HG02981 (cell line): Measurements from ENCODE around the gene KRTAP19-1.
"Not testable (repeated sequence)": the region's sequence is repeated elsewhere in the genome, so short reads cannot be mapped to it uniquely, and the experiment has no call there.

Experiments
- ATAC-seq: cut with Tn5 transposase; IDR thresholded peaks from one replicate; pipeline ENCODE4 v1.9.1; 2021; ENCODE audit warnings: mild to moderate bottlenecking, moderate library complexity; ENCODE audit not compliant: unreplicated experiment

KRTAP19-1 gene

DNA sequence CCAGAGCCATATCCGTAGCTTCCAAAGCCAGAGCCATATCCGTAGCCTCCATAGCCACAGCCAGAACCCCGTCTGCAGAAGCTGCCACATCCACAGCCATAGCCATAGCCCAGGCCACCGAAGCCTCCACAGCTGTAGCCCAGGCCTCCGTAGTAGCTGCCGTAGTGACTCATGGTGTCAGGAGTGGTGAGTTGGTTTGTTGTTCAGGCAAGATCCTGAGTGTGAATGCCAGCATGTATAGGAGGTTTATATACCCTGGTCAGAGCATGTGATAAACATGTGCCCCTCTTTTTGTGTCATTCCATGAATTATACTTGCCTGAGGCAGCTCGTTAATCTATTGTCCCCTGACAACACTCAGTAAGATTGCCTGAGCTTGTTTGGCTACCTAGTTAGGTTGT is at the start of gene KRTAP19-1:
Gene KRTAP19-1, minus strand, starts transcription at position 223 of the 400 bp plus-strand sequence. Its CDS starts 50 bp downstream, at position 173.
- ATAC-seq = no peak

DNA sequence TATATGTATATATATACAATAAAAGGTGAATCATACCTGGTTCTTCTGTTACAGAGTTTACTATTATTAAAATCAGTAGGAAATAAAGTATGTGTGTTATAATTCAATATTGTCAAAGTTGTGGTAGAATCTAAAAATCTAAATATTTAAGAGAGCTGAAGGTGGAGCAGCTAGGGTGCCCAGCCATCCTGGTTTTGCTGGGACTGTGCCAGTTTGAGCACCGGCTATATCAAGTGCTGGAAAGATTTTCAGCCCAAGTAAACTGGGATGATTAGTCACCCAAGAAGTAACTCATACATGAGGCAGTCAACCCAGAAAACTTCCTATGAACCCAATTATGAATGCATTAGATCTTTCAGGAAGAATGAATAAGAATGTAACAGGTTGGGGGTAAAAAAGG is 38.7 kb upstream of the KRTAP19-1 start:
- no peak for ATAC-seq

GRCh38 chr21:30515681-30516080 is 35.5 kb upstream of the KRTAP19-1 start:
- ATAC-seq = no peak

DNA sequence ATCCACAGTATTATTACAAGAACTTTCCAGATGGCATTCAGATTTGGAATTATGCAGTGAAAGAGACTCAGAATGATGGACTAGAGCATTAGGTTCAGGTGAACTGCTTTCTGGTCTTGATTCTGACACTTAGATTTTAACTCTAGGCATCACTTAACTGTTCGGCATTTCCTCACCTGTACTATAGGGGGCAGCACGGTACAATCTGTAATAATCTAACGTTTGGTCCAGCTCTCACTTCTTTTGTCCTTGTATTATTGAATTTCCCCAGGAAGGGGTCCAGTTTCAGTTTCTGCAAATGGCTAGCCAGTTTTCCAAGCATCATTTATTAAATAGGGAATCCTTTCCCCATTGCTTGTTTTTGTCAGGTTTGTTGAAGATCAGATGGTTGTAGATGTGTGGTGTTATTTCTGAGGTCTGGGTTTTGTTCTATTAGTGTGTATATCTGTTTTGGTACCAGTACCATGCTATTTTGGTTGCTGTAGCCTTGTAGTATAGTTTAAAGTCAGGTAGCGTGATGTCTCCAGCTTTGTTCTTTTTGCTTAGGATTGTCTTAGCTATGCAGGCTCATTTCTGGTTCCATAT is 25.5 kb upstream of the KRTAP19-1 start:
- ATAC-seq = not testable (repeated sequence)

GRCh38 chr21:30502041-30502440 is 21.9 kb upstream of the KRTAP19-1 start, which contains the start of gene KRTAP19-5:
KRTAP19-5 (minus strand) TSS chr21:30502141; CDS start chr21:30502090, 51 bp downstream.
- no peak for ATAC-seq

DNA sequence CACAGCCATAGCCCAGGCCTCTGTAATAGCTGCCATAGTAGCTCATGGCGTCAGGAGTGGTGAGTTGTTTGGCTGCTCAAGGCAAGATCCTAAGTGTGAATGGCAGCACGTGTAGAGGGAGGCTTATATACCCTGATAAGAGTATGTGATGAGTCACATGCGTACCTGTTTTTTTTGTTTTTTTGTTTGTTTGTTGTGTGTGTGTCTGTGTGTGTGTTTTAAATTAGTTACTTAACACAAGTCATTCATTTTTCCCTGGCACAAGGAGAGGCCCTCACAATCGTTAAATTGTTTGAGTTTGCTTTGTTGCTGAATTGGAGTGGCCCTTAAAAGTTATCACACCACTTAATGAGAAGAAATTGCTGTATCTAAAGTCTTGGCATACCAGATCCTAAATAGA is 16.9 kb upstream of the KRTAP19-1 start, which contains the start of gene KRTAP19-4:
Gene KRTAP19-4, minus strand, starts transcription at position 101 of the 400 bp plus-strand sequence. Its CDS starts 55 bp downstream, at position 46.
- no peak for ATAC-seq

DNA sequence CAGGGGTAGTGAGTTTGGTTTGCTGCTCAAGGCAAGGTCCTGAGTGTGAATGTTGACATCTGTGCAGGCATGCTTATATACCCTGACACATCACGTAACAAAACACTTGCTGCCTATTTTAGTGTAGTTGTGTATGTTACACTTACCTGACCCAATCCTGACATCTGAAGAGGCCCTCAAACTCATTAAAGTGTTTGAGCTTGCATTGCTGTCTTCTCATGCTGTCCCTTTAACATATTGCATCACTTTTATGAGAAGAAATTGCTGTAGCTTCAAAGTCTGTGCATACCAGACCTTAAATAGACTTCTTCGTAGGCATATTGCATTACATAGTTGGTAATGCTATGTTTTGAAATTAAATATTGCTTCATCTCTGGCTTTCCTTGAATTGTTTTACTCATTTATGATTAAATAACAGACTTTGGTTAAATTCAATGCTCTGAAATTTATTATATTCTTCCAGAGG is 11.8 kb upstream of the KRTAP19-1 start, which contains the start of gene KRTAP19-3:
Gene KRTAP19-3, minus strand, starts transcription at position 51 of the 466 bp plus-strand sequence. CDS start 56 bp downstream, outside the sequence.
- ATAC-seq = no peak

DNA sequence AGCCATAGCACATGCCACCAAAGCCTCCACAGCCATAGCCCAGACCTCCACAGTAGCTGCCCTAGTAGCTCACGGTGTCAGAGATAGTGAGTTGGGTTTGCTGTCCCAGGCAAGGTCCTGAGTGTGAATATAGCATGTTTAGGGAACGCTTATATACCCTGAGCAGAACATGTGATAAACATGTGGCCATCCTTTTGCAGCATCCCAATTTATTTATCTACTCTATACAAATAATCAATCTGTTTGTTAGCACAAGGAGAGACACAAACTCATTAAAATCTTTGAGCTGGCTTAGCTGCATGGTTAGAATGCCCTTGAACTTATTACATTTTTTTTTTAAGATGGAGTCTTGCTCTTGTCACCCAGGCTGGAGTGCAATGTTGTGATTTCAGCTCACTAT is 7.2 kb upstream of the KRTAP19-1 start, which contains the start of gene KRTAP19-2:
Gene KRTAP19-2, minus strand, starts transcription at position 101 of the 400 bp plus-strand sequence. Its CDS starts 88 bp downstream, at position 13.
- ATAC-seq = no peak

GRCh38 chr21:30486180-30486579 is 6.0 kb upstream of the KRTAP19-1 start:
- ATAC-seq = no peak

DNA sequence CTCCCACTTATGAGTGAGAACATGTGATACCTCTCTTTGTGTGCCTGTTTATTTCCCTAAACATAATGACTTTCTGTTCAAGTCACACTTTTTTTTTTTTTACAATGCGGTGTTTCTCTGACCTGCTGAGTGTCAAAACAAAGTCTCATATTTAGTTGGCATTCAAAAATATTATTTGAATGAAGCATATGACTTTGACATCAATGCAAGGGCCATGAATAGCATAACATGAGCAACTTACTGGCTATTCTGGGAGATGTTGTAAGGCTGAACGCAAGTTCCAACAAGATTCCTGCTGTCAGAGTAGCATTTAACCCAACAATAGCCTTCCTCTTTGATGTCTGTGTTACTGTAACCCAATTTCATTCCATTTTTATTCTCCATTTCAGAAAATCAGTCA is 2.0 kb upstream of the KRTAP19-1 start:
- ATAC-seq = no peak

GRCh38 chr21:30479259-30479658 is 908 bp downstream of the KRTAP19-1 start:
- no peak for ATAC-seq

- ATAC-seq = no peak
These were observed 2.2 kb downstream of the KRTAP19-1 start for GRCh38 chr21:30478004-30478403.

GRCh38 chr21:30468900-30469714 is 11.1 kb downstream of the KRTAP19-1 start:
- ATAC-seq = no peak

DNA sequence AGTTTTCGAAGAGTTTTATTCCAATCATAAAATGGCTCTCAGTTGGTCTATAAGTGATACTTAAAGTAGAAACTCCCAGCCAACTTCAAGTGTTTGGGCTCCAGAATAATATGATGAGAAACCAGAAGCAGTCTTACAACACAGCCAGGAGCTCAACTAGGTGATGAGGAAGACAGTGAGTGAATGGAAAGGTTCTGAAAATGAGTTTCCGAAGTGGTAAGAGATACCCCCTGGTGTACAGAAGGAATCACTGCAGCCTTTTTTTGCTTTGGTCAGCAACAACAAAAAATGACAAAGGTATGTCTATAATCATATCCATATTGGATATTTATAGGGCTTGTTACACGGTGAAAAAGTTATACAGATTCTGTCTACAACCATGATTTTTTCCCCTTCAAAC is 16.5 kb downstream of the KRTAP19-1 start:
- no peak for ATAC-seq

- ATAC-seq = no peak
These were observed 31.7 kb downstream of the KRTAP19-1 start for GRCh38 chr21:30448514-30448913.

DNA sequence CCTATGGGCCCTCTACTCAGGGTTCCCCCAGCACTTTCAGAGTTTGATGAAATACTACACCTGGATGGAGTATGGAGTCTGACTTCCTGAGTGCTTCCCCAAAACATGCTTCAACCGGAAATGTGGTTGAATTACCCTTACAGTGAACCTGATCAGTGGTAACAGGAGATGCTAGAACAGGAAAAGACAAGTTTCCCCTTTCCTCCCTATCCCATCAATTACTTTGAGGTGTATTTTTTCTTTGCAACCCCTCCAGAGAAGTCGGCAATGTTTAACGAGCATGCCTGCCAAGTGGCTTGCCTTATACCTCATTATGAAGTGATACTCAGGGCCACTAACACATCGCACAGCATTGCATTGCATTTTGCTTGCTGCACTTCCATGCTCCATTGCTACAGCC is 33.1 kb downstream of the KRTAP19-1 start:
- ATAC-seq = no peak

DNA sequence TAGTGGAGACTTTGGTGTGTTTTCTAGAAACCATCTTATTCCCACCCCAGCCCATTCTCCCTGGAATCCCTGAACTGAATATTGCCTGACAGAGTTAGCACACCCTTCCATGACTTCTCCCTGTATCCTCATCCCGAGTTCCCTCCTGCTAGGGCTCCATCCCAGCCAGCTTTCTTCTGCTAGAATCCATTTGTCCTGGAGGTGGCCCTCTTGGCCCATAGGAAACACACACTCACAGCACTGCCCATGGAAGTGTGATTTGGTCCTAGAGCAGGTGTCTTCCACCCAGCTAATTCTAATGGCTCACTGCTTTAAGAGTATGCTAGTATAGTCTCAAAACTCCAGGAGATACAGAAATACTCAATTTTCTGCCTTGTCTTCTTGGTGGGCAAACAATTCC is 36.0 kb downstream of the KRTAP19-1 start:
- no peak for ATAC-seq

DNA sequence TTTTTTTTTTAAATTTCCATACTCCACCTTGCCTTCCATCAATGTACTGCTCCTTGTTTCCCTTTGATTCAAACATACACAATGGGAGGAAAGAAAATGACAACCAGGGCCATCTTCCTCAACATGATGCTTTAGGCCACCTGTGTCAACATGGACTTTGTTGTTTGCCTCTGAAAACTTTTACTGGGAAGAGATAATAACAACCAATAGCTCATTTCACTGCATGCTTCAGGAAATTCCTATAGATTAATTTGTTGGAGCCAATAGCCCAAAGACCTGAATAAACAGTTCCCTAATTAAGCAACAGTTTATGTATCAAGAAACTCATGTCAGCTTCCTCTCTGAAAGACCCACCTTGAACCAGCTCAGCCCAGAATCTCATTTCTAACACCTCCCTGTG is 36.9 kb downstream of the KRTAP19-1 start:
- ATAC-seq = no peak

DNA sequence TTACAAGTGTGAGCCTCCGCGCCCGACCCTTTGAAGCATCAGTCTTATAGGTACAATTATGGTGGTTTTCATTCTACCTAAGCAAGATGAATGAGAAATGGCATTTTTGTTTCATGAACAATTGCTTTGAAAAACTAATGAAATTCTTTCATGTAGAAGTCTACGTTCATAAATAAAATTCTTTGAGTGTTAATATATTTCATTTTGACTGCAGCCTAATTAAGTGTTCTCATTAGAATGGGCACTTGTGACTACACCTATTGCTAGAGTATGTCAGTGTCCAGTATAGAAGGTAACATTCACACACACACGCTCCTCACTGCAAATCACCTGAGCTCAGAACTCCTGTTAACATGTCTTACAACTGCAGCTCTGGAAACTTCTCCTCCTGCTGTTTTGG is 40.2 kb downstream of the KRTAP19-1 start, which contains the start of gene KRTAP15-1:
Gene KRTAP15-1, plus strand, starts transcription at position 301 of the 400 bp plus-strand sequence. Its CDS starts 53 bp downstream, at position 354.
- no peak for ATAC-seq

DNA sequence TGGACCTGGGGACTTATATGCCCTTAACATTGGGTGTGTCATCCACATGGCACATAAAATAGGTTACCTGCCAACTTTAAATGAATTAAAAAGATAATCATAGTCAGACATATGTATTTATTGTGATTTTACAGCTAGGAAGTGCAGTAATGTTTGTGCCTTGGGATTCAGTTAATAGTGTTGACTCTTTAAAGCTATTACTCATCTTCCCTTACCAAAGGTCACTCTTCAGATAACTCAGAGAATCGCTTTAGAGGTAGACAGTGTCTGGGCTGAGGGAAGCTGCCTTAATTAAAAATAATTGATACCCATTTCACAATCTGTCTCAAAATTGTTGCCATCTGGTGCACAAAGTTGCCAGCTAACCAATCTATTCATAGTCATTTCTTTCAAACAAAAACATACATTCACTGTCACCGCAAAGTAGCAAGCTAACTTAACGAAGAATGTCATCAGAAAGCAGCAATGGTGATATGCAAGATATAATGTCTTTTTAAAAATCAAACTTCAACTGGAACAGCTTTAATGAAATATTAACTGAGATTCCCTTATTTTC is 43.1 kb downstream of the KRTAP19-1 start:
- ATAC-seq = no peak

DNA sequence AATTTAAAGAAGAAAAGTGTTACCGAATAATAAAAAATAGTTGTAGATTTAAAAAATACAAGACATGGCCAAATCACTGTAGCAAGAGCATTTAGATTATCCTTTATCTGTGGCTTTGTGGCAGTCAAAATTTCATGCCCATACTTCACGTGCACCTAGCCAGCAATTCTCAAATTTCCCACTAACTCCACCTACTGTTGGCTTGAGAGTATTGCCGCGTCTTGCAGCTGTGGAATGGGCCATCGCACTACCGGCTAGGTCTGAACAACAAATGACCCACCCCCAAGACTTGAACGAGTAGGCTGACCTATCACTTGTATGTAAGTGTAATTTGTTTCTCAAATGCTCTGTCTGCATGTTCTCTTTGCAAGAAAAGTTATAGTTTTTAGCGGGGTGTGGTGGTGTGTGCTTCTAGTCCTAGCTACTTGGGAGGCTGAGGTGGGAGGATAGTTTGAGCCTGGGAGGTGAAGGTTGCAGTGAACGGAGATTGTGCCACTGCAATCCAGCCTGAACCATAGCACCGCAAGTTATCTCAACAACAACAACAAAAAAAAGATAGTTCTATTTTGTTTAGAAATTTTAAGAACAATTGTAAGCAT is 46.0 kb downstream of the KRTAP19-1 start:
- ATAC-seq = peak; percentile 71
